Neural progenitor cell (in vitro differentiated cells): ENCODE data around the gene PHF2. TPM values are rescaled to one million over a fixed set of nuclear protein-coding genes. Genes with fewer than 3 reads are reported as not detected.

ENCODE experiments used
- DNase-seq: peaks from one replicate; pipeline ENCODE4 v3.0.0-alpha.2; 2016; ENCODE audit warnings: low spot score
- H2AFZ ChIP-seq: fragments of 200-600 bp; sonication (generic); replicated peaks from 2 replicates; pipeline ENCODE4 v1.6.1; 2016; ENCODE audit warnings: antibody characterized with exemption
- H3F3A ChIP-seq: fragments of 200-600 bp; sonication (generic); 2 replicates; pipeline ENCODE4 v1.6.1; 2016; ENCODE audit warnings: antibody characterized with exemption, low read depth
- H3K27ac ChIP-seq: fragments of 200-600 bp; sonication (generic); 2 replicates; pipeline ENCODE4 v1.5.1; 2016; ENCODE audit warnings: mild to moderate bottlenecking
- H3K27me3 ChIP-seq: fragments of 200-600 bp; sonication (generic); 2 replicates; pipeline ENCODE4 v1.6.1; 2016; ENCODE audit warnings: mild to moderate bottlenecking, moderate library complexity
- H3K36me3 ChIP-seq: fragments of 200-600 bp; sonication (generic); 2 replicates; pipeline ENCODE4 v1.5.1; 2016
- H3K4me1 ChIP-seq: fragments of 200-600 bp; sonication (generic); 2 replicates; pipeline ENCODE4 v1.6.1; 2016; ENCODE audit warnings: mixed run types
- H3K4me2 ChIP-seq: fragments of 200-600 bp; sonication (generic); 2 replicates; pipeline ENCODE4 v1.6.1; 2016
- H3K4me3 ChIP-seq: fragments of 200-600 bp; sonication (generic); 2 replicates; pipeline ENCODE4 v1.5.1; 2016
- H3K79me2 ChIP-seq: fragments of 200-600 bp; sonication (generic); 2 replicates; pipeline ENCODE4 v1.6.1; 2016; ENCODE audit warnings: low read depth
- H3K9ac ChIP-seq: fragments of 200-600 bp; sonication (generic); 2 replicates; pipeline ENCODE4 v1.6.1; 2016
- H3K9me3 ChIP-seq: fragments of 200-600 bp; sonication (generic); 2 replicates; pipeline ENCODE4 v1.5.1; 2016; ENCODE audit warnings: low read depth
- H4K20me1 ChIP-seq: fragments of 200-600 bp; sonication (generic); 2 replicates; pipeline ENCODE4 v1.6.1; 2016; ENCODE audit warnings: low read depth
- H3K27ac Mint-ChIP-seq: 3 replicates; pipeline ENCODE4 v1.8.0; 2021; ENCODE audit warnings: mixed read lengths
- H3K27me3 Mint-ChIP-seq: 2 replicates; pipeline ENCODE4 v1.8.0; 2022; ENCODE audit warnings: low read depth, mild to moderate bottlenecking, inconsistent platforms, moderate library complexity, mixed read lengths; ENCODE audit not compliant: insufficient read depth
- H3K36me3 Mint-ChIP-seq: 3 replicates; pipeline ENCODE4 v1.8.0; 2021; ENCODE audit warnings: mixed read lengths
- H3K4me1 Mint-ChIP-seq: 3 replicates; pipeline ENCODE4 v1.8.0; 2021; ENCODE audit warnings: mixed read lengths
- H3K4me3 Mint-ChIP-seq: 3 replicates; pipeline ENCODE4 v1.8.0; 2021; ENCODE audit warnings: mild to moderate bottlenecking, moderate library complexity, mixed read lengths
- H3K9me3 Mint-ChIP-seq: 3 replicates; pipeline ENCODE4 v1.8.0; 2020; ENCODE audit warnings: mixed read lengths
- CTCF ChIP-seq: fragments of 200-600 bp; sonication (generic); IDR thresholded peaks from 2 replicates; pipeline ENCODE4 v1.5.1; 2017; ENCODE audit warnings: antibody characterized with exemption, mild to moderate bottlenecking
- EZH2 ChIP-seq: fragments of 200-600 bp; sonication (generic); IDR thresholded peaks from 2 replicates; pipeline ENCODE4 v1.6.1; 2017; ENCODE audit warnings: antibody characterized with exemption, mild to moderate bottlenecking, moderate library complexity
- EZH2phosphoT487 ChIP-seq: fragments of 200-600 bp; sonication (generic); IDR thresholded peaks from 2 replicates; pipeline ENCODE4 v1.6.1; 2017; ENCODE audit warnings: antibody characterized with exemption
- total RNA-seq: library from RNA; depleted of rRNA; stranded (reverse); fragments of >200 nt; gene quantifications from 2 replicates; pipeline ENCODE4 v1.2.3, GENCODE V29; 2015; ENCODE audit warnings: low replicate concordance

PHF2 gene
- total RNA-seq, 1 donor from 2014 or later: 17.6 TPM

- H4K20me1 ChIP-seq: no peaks in the 10 kb centered on the region
- H3K4me2 ChIP-seq: no peak overlapping the region
- no peak overlapping the region for H3K4me3 Mint-ChIP-seq
- no peaks in the 10 kb centered on the region for H3K4me1 Mint-ChIP-seq
- peaks cover 2% of the 10 kb centered on the region for H3K27me3 Mint-ChIP-seq
- no peak overlapping the region for H3K27ac ChIP-seq
- H3K79me2 ChIP-seq: peaks cover 39% of the 10 kb centered on the region
- no peaks in the 10 kb centered on the region for H3K4me1 ChIP-seq
- no peaks in the 10 kb centered on the region for H3K27me3 ChIP-seq
- H2AFZ ChIP-seq: no peak overlapping the region
- peaks cover 20% of the 10 kb centered on the region for H3K9me3 Mint-ChIP-seq
- no peaks in the 10 kb centered on the region for H3K36me3 ChIP-seq
- H3F3A ChIP-seq: no peaks in the 10 kb centered on the region
- TF ChIP-seq EZH2 (no peak), CTCF (no peak)
- H3K36me3 Mint-ChIP-seq: peaks cover 19% of the 10 kb centered on the region
- H3K4me3 ChIP-seq: no peak overlapping the region
- peaks cover 15% of the 10 kb centered on the region for H3K9me3 ChIP-seq
- H3K27ac Mint-ChIP-seq: peak overlapping the region; percentile 86
- no peak for DNase-seq
- H3K9ac ChIP-seq: no peak overlapping the region
These were observed 53.5 kb downstream of the PHF2 start for GRCh38 chr9:93629920-93630319.

GRCh38 chr9:93630806-93631411, 54.5 kb downstream of the PHF2 start:
- H3K4me3 Mint-ChIP-seq: no peak overlapping the region
- peaks cover 25% of the 10 kb centered on the region for H3K36me3 Mint-ChIP-seq
- peaks cover 36% of the 10 kb centered on the region for H3K79me2 ChIP-seq
- no peak overlapping the region for H3K27ac ChIP-seq
- H3F3A ChIP-seq: no peaks in the 10 kb centered on the region
- no peak overlapping the region for H3K4me2 ChIP-seq
- H3K4me3 ChIP-seq: no peak overlapping the region
- peaks cover 3% of the 10 kb centered on the region for H3K27me3 Mint-ChIP-seq
- no peaks in the 10 kb centered on the region for H3K4me1 ChIP-seq
- no peak for DNase-seq
- H3K9me3 Mint-ChIP-seq: peaks cover 22% of the 10 kb centered on the region
- H3K9ac ChIP-seq: no peak overlapping the region
- no peak overlapping the region for H3K27ac Mint-ChIP-seq
- H3K27me3 ChIP-seq: no peaks in the 10 kb centered on the region
- no peak for TF ChIP-seq CTCF
- TF ChIP-seq EZH2: no peak
- no peak for TF ChIP-seq EZH2phosphoT487
- H3K9me3 ChIP-seq: peaks cover 15% of the 10 kb centered on the region
- no peaks in the 10 kb centered on the region for H4K20me1 ChIP-seq
- H3K4me1 Mint-ChIP-seq: peaks cover 6% of the 10 kb centered on the region
- no peak overlapping the region for H2AFZ ChIP-seq
- H3K36me3 ChIP-seq: no peaks in the 10 kb centered on the region

GRCh38 chr9:93633492-93634221, 57.3 kb downstream of the PHF2 start:
- no peaks in the 10 kb centered on the region for H3F3A ChIP-seq
- H3K27ac ChIP-seq: no peak overlapping the region
- H3K79me2 ChIP-seq: peaks cover 9% of the 10 kb centered on the region
- no peak overlapping the region for H2AFZ ChIP-seq
- no peaks in the 10 kb centered on the region for H4K20me1 ChIP-seq
- no peak for DNase-seq
- TF ChIP-seq CTCF (no peak), EZH2phosphoT487 (no peak), EZH2 (no peak)
- H3K4me2 ChIP-seq: no peak overlapping the region
- H3K9me3 ChIP-seq: no peaks in the 10 kb centered on the region
- no peak overlapping the region for H3K9ac ChIP-seq
- H3K9me3 Mint-ChIP-seq: peaks cover 19% of the 10 kb centered on the region
- peaks cover 5% of the 10 kb centered on the region for H3K27me3 Mint-ChIP-seq
- H3K36me3 Mint-ChIP-seq: peaks cover 35% of the 10 kb centered on the region
- H3K27ac Mint-ChIP-seq: no peak overlapping the region
- H3K4me3 Mint-ChIP-seq: no peak overlapping the region
- H3K36me3 ChIP-seq: peaks cover 6% of the 10 kb centered on the region
- no peak overlapping the region for H3K4me3 ChIP-seq
- no peaks in the 10 kb centered on the region for H3K27me3 ChIP-seq
- H3K4me1 ChIP-seq: no peaks in the 10 kb centered on the region
- peaks cover 6% of the 10 kb centered on the region for H3K4me1 Mint-ChIP-seq
